LNCaP clone FGC (cell line): ENCODE measurements around the gene YTHDF1.
"Not testable (repeated sequence)": the region's sequence is repeated elsewhere in the genome, so short reads cannot be mapped to it uniquely, and the experiment has no call there.

Source experiments
- DNase-seq: peaks from one replicate; pipeline ENCODE4 v3.0.0-alpha.2; 2011; ENCODE audit warnings: low read depth
- H3K4me3 ChIP-seq: 2 replicates; pipeline ENCODE4 v1.5.1; 2011; ENCODE audit warnings: mild to moderate bottlenecking, low read depth, low read length, control low read depth
- TF ChIP-seq, protein P1 (sequence below): IDR thresholded peaks from 2 replicates; pipeline ENCODE4 v1.5.1; 2012; ENCODE audit warnings: mild to moderate bottlenecking; ENCODE audit not compliant: control insufficient read depth, insufficient read depth; ENCODE audit errors: extremely low read depth

Gene YTHDF1

DNA sequence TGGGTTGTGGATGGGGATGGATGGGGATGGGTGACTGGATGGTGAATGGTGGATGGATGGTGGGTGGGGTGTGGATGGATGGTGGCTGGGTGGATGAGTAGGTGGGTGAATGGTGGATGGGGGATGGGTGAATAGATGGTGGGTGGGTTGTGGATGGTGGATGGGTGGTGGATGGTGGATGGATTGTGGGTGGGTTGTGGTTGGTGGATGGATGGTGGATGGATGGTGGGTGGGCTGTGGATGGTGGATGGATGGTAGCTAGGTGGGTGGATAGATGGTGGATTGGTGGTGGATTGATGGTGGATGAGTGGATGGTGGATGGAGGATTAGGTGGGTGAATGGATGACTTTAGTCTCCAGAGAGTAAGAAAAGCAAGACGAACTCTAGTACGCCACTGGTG lies 57.6 kb downstream of the YTHDF1 start:
- TF ChIP-seq, protein P1, sequence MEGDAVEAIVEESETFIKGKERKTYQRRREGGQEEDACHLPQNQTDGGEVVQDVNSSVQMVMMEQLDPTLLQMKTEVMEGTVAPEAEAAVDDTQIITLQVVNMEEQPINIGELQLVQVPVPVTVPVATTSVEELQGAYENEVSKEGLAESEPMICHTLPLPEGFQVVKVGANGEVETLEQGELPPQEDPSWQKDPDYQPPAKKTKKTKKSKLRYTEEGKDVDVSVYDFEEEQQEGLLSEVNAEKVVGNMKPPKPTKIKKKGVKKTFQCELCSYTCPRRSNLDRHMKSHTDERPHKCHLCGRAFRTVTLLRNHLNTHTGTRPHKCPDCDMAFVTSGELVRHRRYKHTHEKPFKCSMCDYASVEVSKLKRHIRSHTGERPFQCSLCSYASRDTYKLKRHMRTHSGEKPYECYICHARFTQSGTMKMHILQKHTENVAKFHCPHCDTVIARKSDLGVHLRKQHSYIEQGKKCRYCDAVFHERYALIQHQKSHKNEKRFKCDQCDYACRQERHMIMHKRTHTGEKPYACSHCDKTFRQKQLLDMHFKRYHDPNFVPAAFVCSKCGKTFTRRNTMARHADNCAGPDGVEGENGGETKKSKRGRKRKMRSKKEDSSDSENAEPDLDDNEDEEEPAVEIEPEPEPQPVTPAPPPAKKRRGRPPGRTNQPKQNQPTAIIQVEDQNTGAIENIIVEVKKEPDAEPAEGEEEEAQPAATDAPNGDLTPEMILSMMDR: no peak
- no peak for DNase-seq

DNA sequence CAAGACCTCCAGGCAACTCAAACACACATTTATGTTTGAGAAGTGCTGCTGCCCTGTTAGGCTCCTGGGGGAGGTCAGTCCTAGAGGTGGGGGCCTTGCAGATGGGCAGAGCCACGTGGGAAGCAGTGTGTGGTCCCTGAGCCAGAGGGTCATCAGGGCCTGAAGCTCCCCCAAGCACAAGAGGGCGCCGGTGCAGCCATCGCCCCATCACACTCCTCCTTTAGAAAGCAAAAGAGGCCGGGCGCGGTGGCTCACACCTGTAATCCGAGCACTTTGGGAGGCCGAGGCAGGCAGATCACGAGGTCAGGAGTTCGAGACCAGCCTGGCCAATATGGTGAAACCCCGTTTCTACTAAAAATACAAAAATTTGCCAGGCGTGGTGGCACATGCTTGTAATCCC lies 58.5 kb downstream of the YTHDF1 start:
- H3K4me3 ChIP-seq, DNase-seq: not testable (repeated sequence)

More for the DNA sequence above, 57.6 kb downstream of the YTHDF1 start:
- H3K4me3 ChIP-seq: no peak overlapping the region

DNA sequence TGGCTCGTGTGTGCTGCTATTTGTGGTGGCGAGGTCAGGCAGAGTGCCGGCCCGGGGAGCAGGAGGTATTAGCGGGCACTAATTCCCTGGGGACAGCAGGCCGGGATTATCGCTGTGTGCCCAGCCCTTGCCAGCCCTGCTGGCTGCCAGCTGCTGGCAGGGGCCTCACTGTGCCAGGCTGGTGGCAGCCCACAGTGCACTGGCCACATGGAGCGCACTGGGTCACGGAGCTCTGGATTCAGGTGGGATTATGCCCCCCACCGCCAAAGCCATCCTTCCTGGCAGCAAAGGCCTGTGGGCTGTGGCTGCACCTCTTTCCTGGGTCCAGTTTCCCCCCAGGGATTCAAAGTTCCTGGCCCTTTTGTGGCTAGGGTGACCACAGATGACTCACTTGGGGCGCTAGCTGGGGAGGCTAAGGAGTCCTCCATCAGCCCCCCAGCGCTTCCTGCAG lies 59.7 kb downstream of the YTHDF1 start:
- DNase-seq: no peak
- TF ChIP-seq, protein P1: no peak
- no peak overlapping the region for H3K4me3 ChIP-seq

DNA sequence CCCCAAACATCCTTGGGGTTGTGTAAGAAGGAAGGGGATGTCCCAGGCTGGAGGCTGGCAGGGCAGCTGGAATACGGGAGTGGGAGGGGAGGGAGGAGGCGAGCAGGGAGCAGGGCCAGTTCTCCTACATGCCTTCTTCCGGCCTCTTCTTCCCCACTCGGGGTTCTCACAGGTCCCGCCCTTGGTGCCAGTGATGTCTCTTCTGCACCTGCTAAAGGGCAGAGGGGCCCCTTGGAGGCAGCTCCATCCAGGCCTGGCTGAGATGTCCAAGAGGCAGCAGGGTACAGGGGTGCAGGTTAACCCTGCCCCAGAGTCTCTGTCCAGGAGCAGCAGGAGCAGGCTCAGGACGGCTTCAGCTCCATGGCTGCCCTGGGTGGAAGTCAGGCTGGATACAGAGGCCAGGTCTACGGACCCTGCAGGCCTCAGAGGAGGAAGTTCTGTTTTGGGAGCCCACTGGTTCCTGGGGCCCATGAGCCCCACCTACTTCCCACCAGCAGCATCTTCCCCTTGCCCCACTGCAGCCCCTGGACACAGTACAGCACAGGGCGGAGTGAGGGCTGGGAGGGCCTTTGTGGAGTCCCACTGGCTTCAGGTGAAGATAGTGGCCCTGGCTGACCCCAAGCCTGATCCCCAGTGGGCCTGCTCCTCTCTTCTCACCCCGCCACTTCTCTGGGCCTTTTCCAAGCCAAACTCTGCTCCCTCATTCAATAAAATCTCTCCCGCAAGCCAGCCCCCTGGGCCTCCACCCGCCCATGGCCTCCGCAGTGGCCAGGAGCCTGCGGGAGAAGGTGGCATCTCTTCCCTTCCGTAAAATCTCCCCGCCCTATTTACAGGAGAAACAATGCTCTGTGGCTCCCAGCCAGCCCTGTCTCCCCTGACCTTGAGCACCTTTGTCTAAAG lies 60.4 kb downstream of the YTHDF1 start:
- H3K4me3 ChIP-seq: no peak overlapping the region
- no peak for DNase-seq
- TF ChIP-seq, protein P1: no peak

DNA sequence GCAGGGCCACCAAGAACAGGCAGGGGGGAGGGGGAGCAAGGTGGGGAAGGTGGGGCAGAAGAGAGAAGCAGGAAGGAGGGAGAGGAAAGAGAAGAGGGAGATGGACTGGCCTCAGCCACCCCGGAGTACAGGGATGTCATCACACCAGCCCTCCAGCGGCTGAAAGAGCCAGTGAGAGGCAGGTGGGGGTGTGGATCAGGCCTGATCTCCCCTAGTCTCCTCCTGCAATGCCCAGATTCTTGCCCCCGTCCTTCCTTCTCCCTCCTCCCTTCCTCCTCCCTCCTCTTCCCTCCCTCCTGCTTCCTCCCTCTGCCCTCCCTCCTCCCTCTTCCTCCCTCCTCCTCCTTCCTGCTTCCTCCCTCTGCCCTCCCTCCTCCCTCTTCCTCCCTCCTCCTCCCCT lies 61.5 kb downstream of the YTHDF1 start:
- DNase-seq: no peak
- TF ChIP-seq, protein P1: no peak

DNA sequence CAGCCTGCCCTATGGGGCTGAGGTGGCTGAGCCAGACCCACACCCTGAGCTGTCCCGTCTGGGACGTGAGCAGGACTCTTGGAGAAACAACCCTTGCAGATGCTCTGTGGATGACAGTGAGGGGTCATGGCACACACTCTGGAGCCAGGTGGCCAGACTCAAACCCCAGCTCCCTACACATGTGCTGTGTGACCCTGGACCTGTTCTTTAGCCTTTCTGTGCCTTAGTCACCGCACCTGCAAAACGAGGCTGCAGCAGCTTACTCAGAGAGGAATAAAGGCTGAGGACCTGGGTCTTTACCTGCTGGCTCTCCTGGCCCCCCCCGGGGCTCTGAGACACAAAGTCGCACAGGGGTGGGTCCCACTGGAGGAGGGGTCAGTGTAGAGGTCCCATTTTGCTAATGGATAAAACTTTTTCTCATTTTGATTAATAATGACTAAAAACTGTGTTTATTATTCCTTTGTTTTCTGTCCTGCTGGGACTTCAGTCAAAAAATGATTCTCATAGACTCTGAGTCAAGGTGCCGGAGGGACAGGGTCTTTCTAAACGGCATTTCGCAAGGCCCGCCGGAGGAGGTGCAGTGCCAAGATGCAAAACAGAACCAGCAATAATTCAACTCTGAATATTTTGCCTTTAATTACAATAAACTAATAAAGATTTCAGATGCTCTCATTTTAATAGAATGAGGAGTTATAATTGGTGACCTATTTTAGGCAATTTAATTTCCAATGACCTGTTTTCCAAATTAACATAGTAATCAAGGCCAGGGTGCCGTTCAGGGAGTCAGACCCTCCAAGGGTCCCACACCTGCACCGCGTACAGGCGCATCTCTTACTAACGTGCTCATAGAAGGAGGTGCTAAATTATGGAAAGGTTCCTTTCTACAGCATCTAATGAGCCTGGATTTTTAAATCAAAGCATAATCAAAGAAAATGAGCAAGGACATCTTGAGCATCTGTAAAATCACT lies 62.4 kb downstream of the YTHDF1 start:
- no peak overlapping the region for H3K4me3 ChIP-seq
- TF ChIP-seq, protein P1: no peak
- no peak for DNase-seq

More for the DNA sequence above, 61.5 kb downstream of the YTHDF1 start:
- no peak overlapping the region for H3K4me3 ChIP-seq
